A549 (cell line): ENCODE measurements around the gene ZMYND8. TPM values are rescaled to one million over a fixed set of nuclear protein-coding genes. Genes with fewer than 3 reads are reported as not detected.

Source experiments
- ATAC-seq, 2 experiments: fragments of 200-7000 bp in 1 of 2; fragments of >200 bp in 1 of 2; cut with Nextera tagmentation in 1 of 2; cut with Tn5 transposase in 1 of 2; 3 replicates each; pipeline versions ENCODE4 v1.8.0 to v1.9.1; 2018 to 2020; ENCODE audit warnings: mild to moderate bottlenecking in 1 of 2, moderate library complexity in 1 of 2
- CTCF ChIA-PET: fragments of 300-600 bp; sonication (Branson Sonifier 250); formaldehyde crosslinking; extraction: SDS; loops from one replicate; lab custom pipeline; 2021; ENCODE audit warnings: antibody characterized with exemption, inconsistent platforms; lab: Yijun Ruan, JAX
- POLR2A ChIA-PET: fragments of 350-600 bp; formaldehyde crosslinking; extraction: SDS; loops from one replicate; lab custom pipeline; 2021; ENCODE audit warnings: antibody characterized with exemption, inconsistent platforms; lab: Yijun Ruan, JAX
- DNase-seq, 2 experiments: peaks; one replicate each; pipeline versions ENCODE4 v3.0.0 to v3.0.0-alpha.2; 2011 to 2016; ENCODE audit warnings: low read depth in 1 of 2, low spot score in 1 of 2
- FAIRE-seq: peaks from 2 replicates; lab custom pipeline; 2011; peaks lifted over from hg19 to GRCh38; lab: Jason Lieb, UNC
- H3K27ac ChIP-seq, 2 experiments: fragments of >200 bp; sonication (Bioruptor Twin); formaldehyde crosslinking; 3 replicates each; pipeline ENCODE4 v1.5.1; 2016 to 2017
- H3K4me1 ChIP-seq: fragments of >200 bp; sonication (Bioruptor Twin); formaldehyde crosslinking; 3 replicates; pipeline ENCODE4 v1.6.1; 2016
- H3K4me2 ChIP-seq: fragments of >200 bp; sonication (Bioruptor Twin); formaldehyde crosslinking; 3 replicates; pipeline ENCODE4 v1.6.1; 2016
- H3K4me3 ChIP-seq: fragments of >200 bp; sonication (Bioruptor Twin); formaldehyde crosslinking; 3 replicates; pipeline ENCODE4 v1.5.1; 2016
- H3K9me3 ChIP-seq: fragments of >200 bp; sonication (Bioruptor Twin); formaldehyde crosslinking; 3 replicates; pipeline ENCODE4 v1.6.1; 2016
- CBX2 ChIP-seq: fragments of 200-600 bp; sonication (generic); IDR thresholded peaks from 2 replicates; pipeline ENCODE4 v1.6.1; 2016; ENCODE audit warnings: low read depth, mild to moderate bottlenecking, borderline replicate concordance
- CBX8 ChIP-seq: fragments of 200-600 bp; sonication (generic); IDR thresholded peaks from 2 replicates; pipeline ENCODE4 v1.6.1; 2016
- CEBPB ChIP-seq, 2 experiments: fragments of >200 bp in 1 of 2; sonication (Bioruptor Twin) in 1 of 2; formaldehyde crosslinking in 1 of 2; IDR thresholded peaks; 2 replicates each; pipeline ENCODE4 v1.6.1; 2012 to 2016
- CHD2 ChIP-seq: fragments of 150-350 bp; IDR thresholded peaks from 2 replicates; pipeline ENCODE4 v1.6.1; 2014; ENCODE audit warnings: low read length; ENCODE audit not compliant: partially characterized antibody
- EHMT2 ChIP-seq: fragments of 200-600 bp; sonication (generic); IDR thresholded peaks from 2 replicates; pipeline ENCODE4 v1.6.1; 2016; ENCODE audit warnings: antibody characterized with exemption, low read depth, mild to moderate bottlenecking, moderate library complexity
- EP300 ChIP-seq, 2 experiments: fragments of >200 bp; sonication (Bioruptor Twin); formaldehyde crosslinking; IDR thresholded peaks; 2 replicates in 1 of 2; 3 replicates in 1 of 2; pipeline ENCODE4 v1.6.1; 2016 to 2017
- FOSL2 ChIP-seq, 2 experiments: fragments of 450-650 bp in 1 of 2; fragments of >200 bp in 1 of 2; sonication (Bioruptor Twin) in 1 of 2; formaldehyde crosslinking; IDR thresholded peaks; 2 replicates each; pipeline versions ENCODE4 v1.5.0 to v1.6.1; 2016 to 2020; ENCODE audit warnings: mild to moderate bottlenecking in 1 of 2, moderate library complexity in 1 of 2
- FOXS1 ChIP-seq: fragments of 250-450 bp; sonication (Bioruptor Pico); IDR thresholded peaks from 2 replicates; pipeline ENCODE4 v1.5.0; 2020; ENCODE audit warnings: mild to moderate bottlenecking, moderate library complexity
- GATA3 ChIP-seq: IDR thresholded peaks from 2 replicates; pipeline ENCODE4 v1.6.1; 2012; ENCODE audit warnings: borderline replicate concordance
- HDAC2 ChIP-seq: fragments of 200-600 bp; sonication (generic); IDR thresholded peaks from 2 replicates; pipeline ENCODE4 v1.6.1; 2016
- HEYL ChIP-seq: fragments of 250-450 bp; sonication (Bioruptor Pico); IDR thresholded peaks from 2 replicates; pipeline ENCODE4 v1.8.0; 2021; ENCODE audit warnings: mild to moderate bottlenecking, moderate library complexity
- HOXB13 ChIP-seq: fragments of 250-450 bp; sonication (Bioruptor Pico); IDR thresholded peaks from 2 replicates; pipeline ENCODE4 v1.5.0; 2020; ENCODE audit warnings: low read depth, mild to moderate bottlenecking, moderate library complexity
- HOXB5 ChIP-seq: fragments of 250-450 bp; sonication (Bioruptor Pico); IDR thresholded peaks from 2 replicates; pipeline ENCODE4 v1.5.0; 2020; ENCODE audit warnings: mild to moderate bottlenecking, moderate library complexity
- KDM1A ChIP-seq: fragments of 200-600 bp; sonication (generic); IDR thresholded peaks from 2 replicates; pipeline ENCODE4 v1.6.1; 2016; ENCODE audit warnings: low read depth, mild to moderate bottlenecking
- KDM5A ChIP-seq: fragments of 200-600 bp; sonication (generic); IDR thresholded peaks from 2 replicates; pipeline ENCODE4 v1.6.1; 2016; ENCODE audit warnings: antibody characterized with exemption, mild to moderate bottlenecking
- MAFK ChIP-seq: fragments of 450-650 bp; IDR thresholded peaks from 2 replicates; pipeline ENCODE4 v1.6.1; 2014; ENCODE audit not compliant: partially characterized antibody
- MAZ ChIP-seq: fragments of 150-350 bp; IDR thresholded peaks from 2 replicates; pipeline ENCODE4 v1.6.1; 2014; ENCODE audit warnings: antibody characterized with exemption, low read depth, low read length, borderline replicate concordance
- MYC ChIP-seq: IDR thresholded peaks from 2 replicates; pipeline ENCODE4 v1.6.1; 2012; ENCODE audit warnings: mild to moderate bottlenecking, inconsistent platforms, low read length, improper control_type of control experiment, borderline replicate concordance
- NFE2L2 ChIP-seq: fragments of 150-350 bp; conservative IDR thresholded peaks from 2 replicates; pipeline ENCODE4 v1.6.1; 2014; ENCODE audit warnings: low read length
- POLR2AphosphoS2 ChIP-seq: conservative IDR thresholded peaks from 2 replicates; pipeline ENCODE4 v1.6.1; 2012; ENCODE audit warnings: low read length, improper control_type of control experiment, inconsistent platforms
- RAD21 ChIP-seq, 2 experiments: fragments of >200 bp in 1 of 2; sonication (Bioruptor Twin) in 1 of 2; formaldehyde crosslinking in 1 of 2; IDR thresholded peaks in 1 of 2; conservative IDR thresholded peaks in 1 of 2; 2 replicates in 1 of 2; 3 replicates in 1 of 2; pipeline ENCODE4 v1.6.1; 2012 to 2018; ENCODE audit warnings: inconsistent platforms in 1 of 2
- RFX5 ChIP-seq: fragments of 450-650 bp; IDR thresholded peaks from 2 replicates; pipeline ENCODE4 v1.7.1; 2014; ENCODE audit warnings: antibody characterized with exemption, mild to moderate bottlenecking, moderate library complexity
- RNF2 ChIP-seq: fragments of 200-600 bp; sonication (generic); IDR thresholded peaks from 2 replicates; pipeline ENCODE4 v1.6.1; 2016; ENCODE audit warnings: low read depth, mild to moderate bottlenecking, antibody characterized with exemption, moderate library complexity, borderline replicate concordance
- TFCP2L1 ChIP-seq: fragments of 250-450 bp; sonication (Bioruptor Pico); IDR thresholded peaks from 2 replicates; pipeline ENCODE4 v1.5.0; 2021; ENCODE audit warnings: mild to moderate bottlenecking
- ZFP36 ChIP-seq: fragments of 450-650 bp; IDR thresholded peaks from 2 replicates; pipeline ENCODE4 v1.6.1; 2014; ENCODE audit warnings: borderline replicate concordance; ENCODE audit not compliant: partially characterized antibody
- WGBS: methylation state at CpG from one replicate; pipeline ENCODE4 v1.1.6; 2017; ENCODE audit errors: missing lambda C conversion rate; 5-methylcytosine and 5-hydroxymethylcytosine counted together
- polyA plus RNA-seq, 4 experiments: library from polyadenylated mRNA; depleted of rRNA in 3 of 4; stranded (reverse); fragments of >200 nt; fragmentation: RNase III in 1 of 4; extraction: RNeasy Plus Mini Kit Qiagen cat#74134 plus additional on column Dnase treatment in 1 of 4; gene quantifications; 2 replicates in 3 of 4; 3 replicates in 1 of 4; pipeline ENCODE4 v1.2.3, GENCODE V29; 2011 to 2017
- TF ChIP-seq, protein P1 (sequence below): fragments of 250-450 bp; sonication (Bioruptor Pico); IDR thresholded peaks from 2 replicates; pipeline ENCODE4 v1.5.0; 2020; ENCODE audit warnings: low read depth, mild to moderate bottlenecking, moderate library complexity
- TF ChIP-seq, protein P2 (sequence below): fragments of 150-350 bp; IDR thresholded peaks from 2 replicates; pipeline ENCODE4 v1.6.1; 2014; ENCODE audit warnings: low read depth, mild to moderate bottlenecking, low read length
- TF ChIP-seq, protein P3 (sequence below): fragments of 200-600 bp; sonication (generic); IDR thresholded peaks from 2 replicates; pipeline ENCODE4 v1.6.1; 2016; ENCODE audit warnings: antibody characterized with exemption, mild to moderate bottlenecking, moderate library complexity
- TF ChIP-seq, protein P4 (sequence below): IDR thresholded peaks from 2 replicates; pipeline ENCODE4 v1.6.1; 2012
- TF ChIP-seq, protein P5 (sequence below): IDR thresholded peaks from 2 replicates; pipeline ENCODE4 v1.6.1; 2012
- TF ChIP-seq, protein P6 (sequence below): fragments of >200 bp; sonication (Bioruptor Twin); formaldehyde crosslinking; IDR thresholded peaks from 3 replicates; pipeline ENCODE4 v1.6.1; 2016

The ZMYND8 gene
- polyA plus RNA-seq, 2 of the 4 experiments (the other 2 are of a cell fraction): 10.4 to 24.9 TPM

DNA sequence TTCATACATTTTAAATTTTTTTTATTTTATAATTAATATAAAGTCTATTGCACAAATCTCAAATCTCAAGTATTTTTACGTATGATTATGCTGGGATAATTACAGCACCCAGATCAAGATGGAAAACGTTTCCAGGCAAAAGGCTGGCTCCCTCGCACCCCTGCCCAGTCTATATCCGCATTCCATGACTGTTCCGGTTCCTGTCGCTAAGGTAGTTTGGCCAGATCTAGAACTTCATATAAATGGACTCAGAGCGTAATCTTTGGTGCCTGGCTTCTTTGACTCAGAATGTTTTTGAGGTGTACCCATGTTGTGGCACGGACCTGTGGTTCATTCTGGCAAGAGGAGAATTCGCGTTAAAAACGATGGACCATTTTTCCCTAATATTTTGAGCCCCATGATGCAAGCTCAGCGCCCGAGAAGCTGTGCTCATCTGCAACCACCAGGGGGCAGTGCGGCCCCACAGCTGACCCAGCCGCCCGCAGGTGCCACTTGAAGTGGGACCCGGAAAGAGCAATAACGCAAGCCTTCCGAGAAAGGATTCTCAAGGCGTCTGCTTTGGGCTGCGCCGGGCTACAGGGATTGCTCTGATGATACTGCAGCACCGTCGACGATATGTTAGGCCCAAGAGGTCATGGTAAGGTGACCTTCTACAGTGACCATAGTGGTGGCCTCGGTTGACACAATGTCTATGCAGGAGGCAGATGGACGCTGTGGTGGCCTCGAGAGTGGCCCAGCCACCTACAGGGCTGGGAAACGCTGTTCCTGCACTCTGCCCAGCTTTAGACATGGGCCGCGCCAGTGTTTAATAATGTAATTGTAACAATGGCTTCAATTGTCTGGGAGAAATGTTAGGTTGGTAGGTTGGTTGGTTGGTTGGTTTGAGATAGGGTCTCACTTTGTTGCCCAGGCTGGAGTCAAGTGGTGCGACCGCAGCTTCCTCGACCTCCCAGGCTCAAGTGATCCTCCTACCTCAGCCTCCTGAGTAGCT, 160.1 kb downstream of the ZMYND8 start:
- Histone ChIP-seq H3K4me1 (peaks cover 22% of the 10 kb centered on the region), H3K4me2 (peak overlapping the region; percentile 57), H3K27ac (peak overlapping the region; percentile 75 to 87), H3K9me3 (no peaks in the 10 kb centered on the region), H3K4me3 (no peak overlapping the region)
- ATAC-seq (peak; percentile 71 to 73), DNase-seq (peak; percentile 69 to 86), FAIRE-seq (no peak)
- ChIA-PET POLR2A (interaction anchor here (0.6 to 1.2 kb wide), 3 partner anchors 137 to 460 kb away, joined by 3 to 11 read pairs (median 7); no protein-coding TSS in a partner anchor), CTCF (interaction anchor here (0.5 to 17.7 kb wide), 37 partner anchors 8 to 1377 kb away, joined by 3 to 267 read pairs (median 4); partner anchors contain the start of gene NCOA3)
- 31% methylated on average over 31 of the region's 34 CpGs for WGBS
- TF ChIP-seq, protein P1, sequence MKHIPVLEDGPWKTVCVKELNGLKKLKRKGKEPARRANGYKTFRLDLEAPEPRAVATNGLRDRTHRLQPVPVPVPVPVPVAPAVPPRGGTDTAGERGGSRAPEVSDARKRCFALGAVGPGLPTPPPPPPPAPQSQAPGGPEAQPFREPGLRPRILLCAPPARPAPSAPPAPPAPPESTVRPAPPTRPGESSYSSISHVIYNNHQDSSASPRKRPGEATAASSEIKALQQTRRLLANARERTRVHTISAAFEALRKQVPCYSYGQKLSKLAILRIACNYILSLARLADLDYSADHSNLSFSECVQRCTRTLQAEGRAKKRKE (CRISPR knock-in tag): peak; percentile 21; the same call in 1 of the 2 replicates
- TF ChIP-seq HOXB13: no peak
- no peak for TF ChIP-seq FOSL2 (IDR thresholded peaks at IDR 0.05)
- no peak; the same call in 1 of the 2 replicates for TF ChIP-seq FOSL2 (CRISPR knock-in tag; IDR thresholded peaks at IDR 0.05)
- no peak for TF ChIP-seq HEYL (CRISPR knock-in tag)
- no peak for TF ChIP-seq CHD2
- no peak for TF ChIP-seq KDM1A
- no peak for TF ChIP-seq KDM5A
- TF ChIP-seq, protein P2, sequence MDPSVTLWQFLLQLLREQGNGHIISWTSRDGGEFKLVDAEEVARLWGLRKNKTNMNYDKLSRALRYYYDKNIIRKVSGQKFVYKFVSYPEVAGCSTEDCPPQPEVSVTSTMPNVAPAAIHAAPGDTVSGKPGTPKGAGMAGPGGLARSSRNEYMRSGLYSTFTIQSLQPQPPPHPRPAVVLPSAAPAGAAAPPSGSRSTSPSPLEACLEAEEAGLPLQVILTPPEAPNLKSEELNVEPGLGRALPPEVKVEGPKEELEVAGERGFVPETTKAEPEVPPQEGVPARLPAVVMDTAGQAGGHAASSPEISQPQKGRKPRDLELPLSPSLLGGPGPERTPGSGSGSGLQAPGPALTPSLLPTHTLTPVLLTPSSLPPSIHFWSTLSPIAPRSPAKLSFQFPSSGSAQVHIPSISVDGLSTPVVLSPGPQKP: no peak
- TF ChIP-seq RAD21 (conservative IDR thresholded peaks at IDR 0.05 in 1 of 2, IDR thresholded peaks at IDR 0.05 in 1 of 2): peak; percentile 96 to 98
- 0 out of 2 replicates have a peak, but pooled peaks have one; percentile 47 for TF ChIP-seq HOXB5
- no peak for TF ChIP-seq MAFK
- TF ChIP-seq MYC: 0 out of 2 replicates have a peak, but pooled peaks have one; percentile 28
- TF ChIP-seq, protein P3, sequence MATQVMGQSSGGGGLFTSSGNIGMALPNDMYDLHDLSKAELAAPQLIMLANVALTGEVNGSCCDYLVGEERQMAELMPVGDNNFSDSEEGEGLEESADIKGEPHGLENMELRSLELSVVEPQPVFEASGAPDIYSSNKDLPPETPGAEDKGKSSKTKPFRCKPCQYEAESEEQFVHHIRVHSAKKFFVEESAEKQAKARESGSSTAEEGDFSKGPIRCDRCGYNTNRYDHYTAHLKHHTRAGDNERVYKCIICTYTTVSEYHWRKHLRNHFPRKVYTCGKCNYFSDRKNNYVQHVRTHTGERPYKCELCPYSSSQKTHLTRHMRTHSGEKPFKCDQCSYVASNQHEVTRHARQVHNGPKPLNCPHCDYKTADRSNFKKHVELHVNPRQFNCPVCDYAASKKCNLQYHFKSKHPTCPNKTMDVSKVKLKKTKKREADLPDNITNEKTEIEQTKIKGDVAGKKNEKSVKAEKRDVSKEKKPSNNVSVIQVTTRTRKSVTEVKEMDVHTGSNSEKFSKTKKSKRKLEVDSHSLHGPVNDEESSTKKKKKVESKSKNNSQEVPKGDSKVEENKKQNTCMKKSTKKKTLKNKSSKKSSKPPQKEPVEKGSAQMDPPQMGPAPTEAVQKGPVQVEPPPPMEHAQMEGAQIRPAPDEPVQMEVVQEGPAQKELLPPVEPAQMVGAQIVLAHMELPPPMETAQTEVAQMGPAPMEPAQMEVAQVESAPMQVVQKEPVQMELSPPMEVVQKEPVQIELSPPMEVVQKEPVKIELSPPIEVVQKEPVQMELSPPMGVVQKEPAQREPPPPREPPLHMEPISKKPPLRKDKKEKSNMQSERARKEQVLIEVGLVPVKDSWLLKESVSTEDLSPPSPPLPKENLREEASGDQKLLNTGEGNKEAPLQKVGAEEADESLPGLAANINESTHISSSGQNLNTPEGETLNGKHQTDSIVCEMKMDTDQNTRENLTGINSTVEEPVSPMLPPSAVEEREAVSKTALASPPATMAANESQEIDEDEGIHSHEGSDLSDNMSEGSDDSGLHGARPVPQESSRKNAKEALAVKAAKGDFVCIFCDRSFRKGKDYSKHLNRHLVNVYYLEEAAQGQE: no peak
- TF ChIP-seq TFCP2L1 (CRISPR knock-in tag): no peak
- TF ChIP-seq CBX2: no peak
- TF ChIP-seq CBX8: no peak
- TF ChIP-seq CEBPB (IDR thresholded peaks at IDR 0.05): peak; percentile 33 to 71; a peak in 3 of 4 replicates
- no peak for TF ChIP-seq RFX5
- TF ChIP-seq, protein P4, sequence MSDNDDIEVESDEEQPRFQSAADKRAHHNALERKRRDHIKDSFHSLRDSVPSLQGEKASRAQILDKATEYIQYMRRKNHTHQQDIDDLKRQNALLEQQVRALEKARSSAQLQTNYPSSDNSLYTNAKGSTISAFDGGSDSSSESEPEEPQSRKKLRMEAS: peak; percentile 62; the same call in 1 of the 2 replicates
- no peak for TF ChIP-seq MAZ
- TF ChIP-seq HDAC2: no peak
- no peak for TF ChIP-seq POLR2AphosphoS2
- TF ChIP-seq FOXS1 (CRISPR knock-in tag): no peak
- no peak for TF ChIP-seq EHMT2
- no peak for TF ChIP-seq RNF2
- TF ChIP-seq EP300 (IDR thresholded peaks at IDR 0.05): no peak
- TF ChIP-seq NFE2L2: no peak
- no peak for TF ChIP-seq ZFP36
- TF ChIP-seq GATA3: no peak
- TF ChIP-seq, protein P5, sequence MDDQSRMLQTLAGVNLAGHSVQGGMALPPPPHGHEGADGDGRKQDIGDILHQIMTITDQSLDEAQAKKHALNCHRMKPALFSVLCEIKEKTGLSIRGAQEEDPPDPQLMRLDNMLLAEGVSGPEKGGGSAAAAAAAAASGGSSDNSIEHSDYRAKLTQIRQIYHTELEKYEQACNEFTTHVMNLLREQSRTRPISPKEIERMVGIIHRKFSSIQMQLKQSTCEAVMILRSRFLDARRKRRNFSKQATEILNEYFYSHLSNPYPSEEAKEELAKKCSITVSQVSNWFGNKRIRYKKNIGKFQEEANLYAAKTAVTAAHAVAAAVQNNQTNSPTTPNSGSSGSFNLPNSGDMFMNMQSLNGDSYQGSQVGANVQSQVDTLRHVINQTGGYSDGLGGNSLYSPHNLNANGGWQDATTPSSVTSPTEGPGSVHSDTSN: no peak
- TF ChIP-seq, protein P6, sequence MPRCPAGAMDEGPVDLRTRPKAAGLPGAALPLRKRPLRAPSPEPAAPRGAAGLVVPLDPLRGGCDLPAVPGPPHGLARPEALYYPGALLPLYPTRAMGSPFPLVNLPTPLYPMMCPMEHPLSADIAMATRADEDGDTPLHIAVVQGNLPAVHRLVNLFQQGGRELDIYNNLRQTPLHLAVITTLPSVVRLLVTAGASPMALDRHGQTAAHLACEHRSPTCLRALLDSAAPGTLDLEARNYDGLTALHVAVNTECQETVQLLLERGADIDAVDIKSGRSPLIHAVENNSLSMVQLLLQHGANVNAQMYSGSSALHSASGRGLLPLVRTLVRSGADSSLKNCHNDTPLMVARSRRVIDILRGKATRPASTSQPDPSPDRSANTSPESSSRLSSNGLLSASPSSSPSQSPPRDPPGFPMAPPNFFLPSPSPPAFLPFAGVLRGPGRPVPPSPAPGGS: no peak
